GM19395 (cell line): ENCODE data around the gene SNX14.
"Not testable (repeated sequence)": the region's sequence is repeated elsewhere in the genome, so short reads cannot be mapped to it uniquely, and the experiment has no call there.

Experiments used
- ATAC-seq: cut with Tn5 transposase; IDR thresholded peaks from one replicate; pipeline ENCODE4 v1.9.1; 2021; ENCODE audit warnings: mild to moderate bottlenecking, moderate library complexity; ENCODE audit not compliant: unreplicated experiment

SNX14 gene

DNA sequence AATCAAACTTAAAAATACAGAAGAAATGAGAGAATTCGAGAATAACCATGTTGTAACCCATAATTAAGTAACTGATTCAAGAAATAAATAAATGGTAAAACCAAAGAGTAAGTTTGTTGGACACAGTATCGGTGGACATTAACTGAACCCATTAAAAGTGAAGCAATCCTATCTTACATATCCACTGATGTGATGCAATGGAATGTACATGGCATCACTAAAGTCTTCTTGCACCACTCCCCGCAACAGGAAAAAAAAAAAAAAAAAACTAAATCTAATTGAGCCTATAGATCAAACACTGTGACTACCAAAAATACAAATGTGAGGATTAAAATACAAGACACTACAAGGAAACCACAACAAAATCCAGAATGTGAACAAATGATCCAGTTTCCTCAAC is 7.9 kb downstream of the SNX14 start:
- no peak for ATAC-seq

GRCh38 chr6:85582832-85583231 is 10.8 kb downstream of the SNX14 start:
- not testable (repeated sequence) for ATAC-seq

GRCh38 chr6:85581572-85581971 is 12.1 kb downstream of the SNX14 start:
- ATAC-seq = no peak

DNA sequence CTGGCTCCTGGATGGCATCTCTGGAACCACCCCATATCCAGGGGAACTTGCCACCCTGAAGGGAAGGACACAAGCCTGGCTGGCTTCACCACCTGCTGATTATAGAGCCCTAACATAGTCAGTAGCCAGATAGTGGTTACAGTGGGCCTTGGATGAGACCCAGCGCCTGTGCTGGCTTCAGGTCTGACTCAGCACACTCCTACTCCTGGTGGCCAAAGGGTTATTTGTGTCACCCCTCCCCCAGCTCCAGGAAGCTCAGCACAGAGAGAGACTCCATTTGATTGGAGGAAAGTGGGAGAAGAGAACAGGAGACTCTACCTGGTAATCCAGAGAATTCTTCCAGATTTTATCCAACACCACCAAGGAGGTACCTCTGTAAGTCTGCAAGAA is 12.8 kb downstream of the SNX14 start:
- ATAC-seq = peak; percentile 80

- peak; percentile 2 for ATAC-seq
Observed at GRCh38 chr6:85580118-85580877, 13.4 kb downstream of the SNX14 start.

- ATAC-seq = no peak
Observed at GRCh38 chr6:85579581-85579980, 14.1 kb downstream of the SNX14 start.

GRCh38 chr6:85576476-85576875 is 17.2 kb downstream of the SNX14 start:
- ATAC-seq = no peak

DNA sequence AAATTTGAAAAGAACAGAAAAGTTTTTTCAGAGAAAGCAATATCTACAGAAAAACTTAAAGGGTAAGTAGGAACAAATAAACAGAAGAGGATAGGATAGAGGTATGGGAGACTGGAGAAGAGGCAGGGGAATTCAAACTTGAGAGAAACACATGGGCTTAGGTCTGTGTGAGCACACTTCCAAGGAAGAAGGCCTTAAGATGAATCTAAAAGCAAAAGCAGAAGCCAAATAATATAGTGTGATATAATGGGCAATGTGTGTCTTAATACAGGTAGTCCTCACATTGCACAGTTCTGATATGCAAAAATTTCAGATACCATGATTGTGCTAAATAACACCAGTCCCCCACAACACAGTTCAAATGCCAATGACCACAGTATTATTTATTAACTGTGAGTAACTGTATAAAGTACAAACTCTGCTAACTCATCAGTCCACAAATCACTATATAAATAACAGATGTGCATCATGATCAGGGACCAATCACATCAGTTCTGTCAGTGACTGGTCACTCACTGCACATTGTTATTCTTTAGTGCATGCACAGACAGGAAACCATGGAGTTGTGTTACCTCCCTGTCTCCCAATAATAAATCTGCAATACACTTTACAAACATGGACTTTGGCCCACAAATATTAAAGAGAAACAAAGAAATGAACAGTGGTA is 18.6 kb downstream of the SNX14 start:
- ATAC-seq = no peak

DNA sequence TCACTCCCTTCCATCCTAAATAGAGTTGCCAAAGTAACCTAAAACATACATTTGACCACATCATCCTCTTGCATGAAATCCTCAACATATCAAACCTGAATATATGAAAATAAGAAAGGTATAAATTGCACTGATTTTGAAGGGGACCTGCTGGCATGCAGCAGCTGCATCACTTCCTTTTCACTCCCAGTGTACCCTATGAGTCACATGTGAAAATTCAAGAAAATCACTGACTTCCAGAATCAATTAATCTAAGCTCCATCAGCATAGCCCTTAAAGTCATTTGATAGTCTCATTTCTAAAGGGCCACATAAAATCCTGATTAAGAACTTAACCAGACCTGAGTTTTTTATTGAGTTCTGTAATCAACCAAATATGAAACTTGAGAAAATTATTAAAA is 24.3 kb downstream of the SNX14 start:
- no peak for ATAC-seq

DNA sequence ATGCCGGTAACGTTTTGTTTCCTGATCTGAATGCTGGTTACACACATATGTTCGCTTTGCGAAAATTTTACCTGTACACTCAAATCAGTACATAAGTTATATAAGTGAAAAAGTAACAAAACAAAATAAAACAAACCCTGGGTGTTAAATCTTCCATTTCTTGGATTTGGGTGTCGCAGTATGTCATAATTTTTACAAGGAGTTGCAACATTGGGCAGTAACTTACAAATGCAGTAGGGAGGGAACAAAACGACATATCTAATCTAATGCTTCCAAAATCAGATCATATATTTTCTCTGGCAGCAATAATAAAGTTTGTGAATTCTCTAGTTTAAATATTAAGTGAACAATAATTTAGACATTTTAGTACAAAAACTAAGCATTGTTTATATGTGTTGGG is 25.2 kb downstream of the SNX14 start:
- no peak for ATAC-seq

GRCh38 chr6:85565736-85566135 is 27.9 kb downstream of the SNX14 start:
- ATAC-seq = no peak

- not testable (repeated sequence) for ATAC-seq
Observed at GRCh38 chr6:85564223-85564622, 29.4 kb downstream of the SNX14 start.

- no peak for ATAC-seq
Observed at GRCh38 chr6:85561750-85562357, 31.8 kb downstream of the SNX14 start.

- ATAC-seq = peak; percentile 92
Observed at GRCh38 chr6:85556992-85557668, 36.5 kb downstream of the SNX14 start.

- no peak for ATAC-seq
Observed at GRCh38 chr6:85552652-85553051, 41.0 kb downstream of the SNX14 start.

- no peak for ATAC-seq
Observed at GRCh38 chr6:85551264-85551663, 42.4 kb downstream of the SNX14 start.

GRCh38 chr6:85547719-85548118 is 45.9 kb downstream of the SNX14 start:
- no peak for ATAC-seq

- ATAC-seq = no peak
Observed at GRCh38 chr6:85544776-85545175, 48.9 kb downstream of the SNX14 start.

- no peak for ATAC-seq
Observed at GRCh38 chr6:85537055-85537494, 56.6 kb downstream of the SNX14 start.

GRCh38 chr6:85524281-85524680 is 69.4 kb downstream of the SNX14 start:
- not testable (repeated sequence) for ATAC-seq

GRCh38 chr6:85516168-85516567 is 77.5 kb downstream of the SNX14 start:
- no peak for ATAC-seq
